Fibroblast of skin of left biceps (primary cell): ENCODE measurements around the gene SNX11.
"Not testable (repeated sequence)": the region's sequence is repeated elsewhere in the genome, so short reads cannot be mapped to it uniquely, and the experiment has no call there.

Experiments used
- DNase-seq, 2 experiments: peaks; one replicate each; pipeline ENCODE4 v3.0.0-alpha.2; 2013; ENCODE audit warnings: low read depth in 2 of 2

Gene SNX11

GRCh38 chr17:48107137-48108055 lies at the start of gene SNX11:
Gene SNX11, plus strand, starts transcription at chr17:48107766. Its CDS starts 4,278 bp downstream, at chr17:48112044.
- peak; percentile 54 to 61 for DNase-seq

- no peak for DNase-seq
These were observed 49.0 kb upstream of the SNX11 start for GRCh38 chr17:48058393-48059124.

GRCh38 chr17:48059125-48059668 lies 48.4 kb upstream of the SNX11 start:
- no peak for DNase-seq

- no peak for DNase-seq
These were observed 47.3 kb upstream of the SNX11 start for GRCh38 chr17:48060249-48060648.

- DNase-seq: no peak
These were observed 45.3 kb upstream of the SNX11 start for GRCh38 chr17:48062273-48062672.

GRCh38 chr17:48064638-48065037 lies 42.9 kb upstream of the SNX11 start:
- DNase-seq: no peak

- no peak for DNase-seq
These were observed 41.4 kb upstream of the SNX11 start for GRCh38 chr17:48066192-48066591.

GRCh38 chr17:48066656-48067055 lies 40.9 kb upstream of the SNX11 start:
- DNase-seq: no peak

GRCh38 chr17:48067245-48067644 lies 40.3 kb upstream of the SNX11 start:
- DNase-seq: no peak

- not testable (repeated sequence) for DNase-seq
These were observed 39.8 kb upstream of the SNX11 start for GRCh38 chr17:48067808-48068207.

- no peak for DNase-seq
These were observed 39.0 kb upstream of the SNX11 start for GRCh38 chr17:48068491-48068961.

- no peak for DNase-seq
These were observed 37.4 kb upstream of the SNX11 start for GRCh38 chr17:48070195-48070594.

- DNase-seq: no peak
These were observed 35.9 kb upstream of the SNX11 start for GRCh38 chr17:48071654-48072053.

- not testable (repeated sequence) for DNase-seq
These were observed 34.8 kb upstream of the SNX11 start for GRCh38 chr17:48072811-48073210.

- DNase-seq: not testable (repeated sequence)
These were observed 33.9 kb upstream of the SNX11 start for GRCh38 chr17:48073566-48074094.

GRCh38 chr17:48074322-48075081 lies 33.1 kb upstream of the SNX11 start:
- DNase-seq: peak in 1 of 2 experiments; percentile 46

GRCh38 chr17:48077152-48077551 lies 30.4 kb upstream of the SNX11 start:
- not testable (repeated sequence) for DNase-seq

GRCh38 chr17:48081858-48082257 lies 25.7 kb upstream of the SNX11 start:
- no peak for DNase-seq

GRCh38 chr17:48084932-48085331 lies 22.6 kb upstream of the SNX11 start:
- no peak for DNase-seq

GRCh38 chr17:48093341-48094045 lies 14.1 kb upstream of the SNX11 start:
- no peak for DNase-seq

GRCh38 chr17:48095611-48096010 lies 12.0 kb upstream of the SNX11 start:
- DNase-seq: no peak
